Measurements from ENCODE around the gene MPL.
A peak's percentile ranks its signal among the peaks of the same experiment; 100 is the strongest.
"Not testable (repeated sequence)": the region's sequence is repeated elsewhere in the genome, so short reads cannot be mapped to it uniquely, and the experiment has no call there.

MPL gene

GRCh38 chr1:43382027-43382779 is 44.6 kb downstream of the MPL start:
- Mint-ChIP-seq H3K9me3 (no peaks in the 10 kb centered on the region), H3K27ac (peak overlapping the region; percentile 42), H3K36me3 (ENCODE audit: low read depth) (peaks cover 87% of the 10 kb centered on the region), H3K4me3 (no peak overlapping the region), H3K4me1 (ENCODE audit: low read depth) (peaks cover 11% of the 10 kb centered on the region), H3K27me3 (no peaks in the 10 kb centered on the region)
- DNase-seq: no peak

DNA sequence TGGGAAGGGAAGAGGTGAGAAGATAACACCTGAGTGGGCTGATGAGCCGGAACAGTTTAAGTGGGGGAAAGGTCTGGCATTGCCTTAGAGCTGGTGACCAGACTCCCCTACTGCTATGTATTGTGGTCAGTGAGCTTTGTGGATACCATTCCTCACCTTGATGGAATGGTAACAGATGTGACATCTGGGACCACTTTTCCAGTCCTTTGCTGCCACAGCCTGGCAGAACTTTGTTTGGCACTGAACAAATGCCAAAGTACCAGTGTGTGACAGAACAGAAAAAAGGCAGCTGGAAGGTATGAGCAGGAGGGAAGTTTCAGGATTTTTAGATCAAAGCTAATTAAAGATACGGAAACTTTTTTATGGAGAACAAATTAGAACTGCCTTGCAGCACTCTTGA is 45.8 kb downstream of the MPL start:
- Mint-ChIP-seq H3K36me3 (ENCODE audit: low read depth) (peaks cover 87% of the 10 kb centered on the region), H3K9me3 (no peaks in the 10 kb centered on the region), H3K4me3 (no peak overlapping the region), H3K4me1 (ENCODE audit: low read depth) (peaks cover 21% of the 10 kb centered on the region), H3K27ac (no peak overlapping the region), H3K27me3 (no peaks in the 10 kb centered on the region)
- DNase-seq: no peak

DNA sequence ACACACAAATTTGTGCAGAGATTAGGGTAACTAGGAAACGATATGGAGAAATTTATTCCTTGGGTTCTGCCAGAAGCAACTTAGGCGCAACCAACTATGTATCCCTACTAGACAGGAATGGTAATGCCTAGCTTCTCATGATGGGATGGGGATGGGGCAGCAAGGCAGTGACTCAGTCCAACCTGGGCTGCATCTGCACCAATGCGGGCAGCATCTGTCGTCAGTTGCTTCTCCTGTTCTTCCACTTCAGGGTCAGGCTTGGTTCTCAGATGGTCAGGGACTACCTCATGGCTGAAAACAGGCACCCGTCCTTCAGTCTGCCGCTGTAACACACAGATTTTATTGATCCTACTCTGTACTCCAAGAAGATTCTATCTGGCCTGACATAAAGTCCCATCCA is 49.1 kb downstream of the MPL start:
- no peak overlapping the region for H3K4me3 Mint-ChIP-seq
- no peak for DNase-seq
- peak overlapping the region; percentile 3 for H3K27ac Mint-ChIP-seq
- H3K4me1 Mint-ChIP-seq (ENCODE audit: low read depth): peaks cover 40% of the 10 kb centered on the region
- H3K9me3 Mint-ChIP-seq: no peaks in the 10 kb centered on the region
- H3K27me3 Mint-ChIP-seq: no peaks in the 10 kb centered on the region
- H3K36me3 Mint-ChIP-seq (ENCODE audit: low read depth): peaks cover 74% of the 10 kb centered on the region

- Mint-ChIP-seq H3K36me3 (ENCODE audit: low read depth) (peaks cover 63% of the 10 kb centered on the region), H3K9me3 (no peaks in the 10 kb centered on the region), H3K4me3 (peak overlapping the region; percentile 99), H3K27ac (peak overlapping the region; percentile 98), H3K27me3 (no peaks in the 10 kb centered on the region), H3K4me1 (ENCODE audit: low read depth) (peaks cover 43% of the 10 kb centered on the region)
- no peak for DNase-seq
Observed at GRCh38 chr1:43387976-43388599, 50.5 kb downstream of the MPL start.

GRCh38 chr1:43388613-43389012 is 51.0 kb downstream of the MPL start:
- Mint-ChIP-seq H3K27me3 (no peaks in the 10 kb centered on the region), H3K4me3 (peak overlapping the region; percentile 99), H3K4me1 (ENCODE audit: low read depth) (peaks cover 47% of the 10 kb centered on the region), H3K36me3 (ENCODE audit: low read depth) (peaks cover 61% of the 10 kb centered on the region), H3K27ac (peak overlapping the region; percentile 98), H3K9me3 (no peaks in the 10 kb centered on the region)
- no peak for DNase-seq

DNA sequence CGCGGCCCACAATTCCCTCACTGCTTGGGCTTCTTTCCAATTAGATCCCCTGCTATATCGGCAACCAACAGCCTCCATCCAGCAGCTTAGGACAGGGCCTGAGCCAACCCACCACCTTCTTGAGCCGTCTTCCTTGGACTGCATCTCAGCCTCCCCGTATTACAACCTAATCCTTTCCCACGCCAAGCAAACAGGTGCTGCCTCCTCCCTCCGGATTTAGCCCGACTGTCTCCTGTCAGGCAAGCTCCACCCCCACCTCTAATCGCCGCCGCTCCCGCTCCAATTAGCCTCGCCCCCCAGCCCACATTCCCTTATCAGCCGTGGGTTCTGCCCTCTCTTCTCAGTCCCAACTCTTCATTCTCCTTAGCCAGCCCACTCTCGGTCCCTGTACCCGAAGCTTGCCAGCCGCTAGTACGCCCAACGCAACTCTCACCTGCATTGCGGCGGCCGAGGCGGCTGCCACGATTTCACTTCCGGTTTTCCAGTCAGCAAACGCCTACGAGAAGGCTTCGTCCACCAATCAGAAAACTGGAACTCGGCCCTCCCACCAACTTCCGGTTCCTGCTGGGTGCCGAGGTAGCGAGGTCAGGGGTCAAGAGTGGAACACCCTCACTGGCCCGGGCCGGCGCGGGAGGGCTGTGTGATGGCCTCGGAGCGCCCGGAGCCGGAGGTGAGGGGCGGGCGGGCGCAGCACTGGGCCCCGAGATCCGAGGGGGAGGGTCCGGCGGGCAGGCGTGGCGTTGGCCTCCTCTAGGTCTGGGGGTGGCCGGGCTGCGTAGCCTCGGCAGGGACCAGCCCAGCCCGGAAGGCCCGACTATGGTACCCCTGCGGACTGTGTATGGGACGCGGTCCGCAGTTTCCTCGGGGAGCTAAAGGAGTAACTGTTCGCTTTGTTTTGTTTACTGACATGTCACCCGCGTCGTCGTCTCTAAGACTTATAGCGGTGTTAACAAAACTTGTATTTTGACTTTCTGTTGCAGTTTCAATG is 52.0 kb downstream of the MPL start, which contains the start of the genes MED8 and SZT2:
Gene MED8, minus strand, starts transcription at position 475 of the 988 bp plus-strand sequence. Its CDS starts 36 bp downstream, at position 439.
Gene SZT2, plus strand, starts transcription at position 574 of the 988 bp plus-strand sequence. Its CDS starts 70 bp downstream, at position 644.
- H3K27me3 Mint-ChIP-seq: no peaks in the 10 kb centered on the region
- peaks cover 47% of the 10 kb centered on the region for H3K4me1 Mint-ChIP-seq (ENCODE audit: low read depth)
- H3K36me3 Mint-ChIP-seq (ENCODE audit: low read depth): peaks cover 55% of the 10 kb centered on the region
- DNase-seq: peak; percentile 96
- H3K4me3 Mint-ChIP-seq: peak within 1 kb of the TSS; percentile 99
- no peaks in the 10 kb centered on the region for H3K9me3 Mint-ChIP-seq
- H3K27ac Mint-ChIP-seq: peak within 1 kb of the TSS; percentile 98

DNA sequence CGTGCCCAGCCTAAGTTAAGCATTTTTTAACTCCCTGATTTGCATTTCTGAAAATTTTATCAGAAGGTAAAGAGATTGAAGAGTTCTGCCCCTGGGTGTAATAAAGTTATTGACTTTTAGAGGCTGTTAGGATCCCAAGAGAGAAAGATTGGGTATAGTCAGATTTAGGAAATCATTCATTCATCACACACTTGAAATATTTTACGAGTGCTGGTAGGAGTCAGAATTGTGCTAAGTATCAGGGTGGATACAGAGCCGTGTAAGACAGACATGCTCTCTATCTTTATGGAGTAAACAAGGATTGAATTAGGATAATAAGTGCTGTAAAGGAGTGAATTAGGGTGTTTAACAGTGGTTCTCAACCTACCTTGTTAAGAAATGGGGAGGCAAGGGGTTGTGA is 55.1 kb downstream of the MPL start:
- peak overlapping the region; percentile 2 for H3K27ac Mint-ChIP-seq
- H3K4me3 Mint-ChIP-seq: no peak overlapping the region
- no peaks in the 10 kb centered on the region for H3K9me3 Mint-ChIP-seq
- peaks cover 46% of the 10 kb centered on the region for H3K4me1 Mint-ChIP-seq (ENCODE audit: low read depth)
- no peak for DNase-seq
- H3K36me3 Mint-ChIP-seq (ENCODE audit: low read depth): peaks cover 47% of the 10 kb centered on the region
- no peaks in the 10 kb centered on the region for H3K27me3 Mint-ChIP-seq

DNA sequence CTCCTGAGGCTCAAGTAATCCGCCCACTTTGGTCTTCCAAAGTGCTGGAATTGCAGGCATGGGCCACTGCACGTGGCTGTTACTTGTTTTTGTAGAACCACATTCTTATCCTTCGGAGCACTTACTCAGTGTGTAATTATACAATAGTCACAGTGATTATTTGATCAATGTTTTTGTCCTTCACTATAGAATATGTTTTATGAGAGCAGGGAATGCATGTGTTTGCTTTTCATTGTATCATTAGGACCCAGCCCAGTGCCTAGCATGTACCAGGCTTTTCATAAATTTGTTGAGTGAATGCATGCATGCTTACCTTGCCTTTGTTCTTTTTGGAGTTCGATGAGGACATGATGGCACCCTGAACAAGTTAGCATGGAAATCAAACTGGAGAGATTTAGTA is 57.9 kb downstream of the MPL start:
- Mint-ChIP-seq H3K27me3 (no peaks in the 10 kb centered on the region), H3K4me1 (ENCODE audit: low read depth) (peaks cover 26% of the 10 kb centered on the region), H3K36me3 (ENCODE audit: low read depth) (peaks cover 45% of the 10 kb centered on the region), H3K9me3 (no peaks in the 10 kb centered on the region), H3K4me3 (no peak overlapping the region), H3K27ac (no peak overlapping the region)
- no peak for DNase-seq

DNA sequence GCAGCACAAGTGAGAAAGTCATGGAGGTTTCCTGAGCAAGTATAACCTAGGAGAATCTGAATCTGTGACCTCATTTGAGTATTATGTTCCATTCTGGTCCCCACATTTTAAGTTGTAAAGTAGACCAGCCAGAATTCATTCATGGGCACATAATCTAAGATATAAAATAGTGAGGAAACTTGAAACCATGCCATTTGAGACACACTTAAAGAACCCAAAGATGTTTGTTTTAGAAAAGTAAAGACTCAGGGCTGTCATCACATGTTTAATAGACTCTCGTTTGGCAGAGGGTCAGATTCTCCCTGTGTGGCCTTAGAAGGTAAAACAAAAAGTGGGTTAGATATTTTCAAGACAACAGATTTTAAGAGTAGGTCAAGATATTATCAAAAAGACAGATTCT is 58.4 kb downstream of the MPL start:
- Mint-ChIP-seq H3K27ac (no peak overlapping the region), H3K36me3 (ENCODE audit: low read depth) (peaks cover 45% of the 10 kb centered on the region), H3K4me1 (ENCODE audit: low read depth) (peaks cover 20% of the 10 kb centered on the region), H3K27me3 (no peaks in the 10 kb centered on the region), H3K4me3 (no peak overlapping the region), H3K9me3 (no peaks in the 10 kb centered on the region)
- DNase-seq: no peak

- H3K36me3 Mint-ChIP-seq (ENCODE audit: low read depth): peaks cover 57% of the 10 kb centered on the region
- H3K27ac Mint-ChIP-seq: no peak overlapping the region
- no peaks in the 10 kb centered on the region for H3K9me3 Mint-ChIP-seq
- H3K27me3 Mint-ChIP-seq: no peaks in the 10 kb centered on the region
- H3K4me1 Mint-ChIP-seq (ENCODE audit: low read depth): peaks cover 13% of the 10 kb centered on the region
- no peak for DNase-seq
- H3K4me3 Mint-ChIP-seq: no peak overlapping the region
Observed at GRCh38 chr1:43398227-43398626, 60.6 kb downstream of the MPL start.

DNA sequence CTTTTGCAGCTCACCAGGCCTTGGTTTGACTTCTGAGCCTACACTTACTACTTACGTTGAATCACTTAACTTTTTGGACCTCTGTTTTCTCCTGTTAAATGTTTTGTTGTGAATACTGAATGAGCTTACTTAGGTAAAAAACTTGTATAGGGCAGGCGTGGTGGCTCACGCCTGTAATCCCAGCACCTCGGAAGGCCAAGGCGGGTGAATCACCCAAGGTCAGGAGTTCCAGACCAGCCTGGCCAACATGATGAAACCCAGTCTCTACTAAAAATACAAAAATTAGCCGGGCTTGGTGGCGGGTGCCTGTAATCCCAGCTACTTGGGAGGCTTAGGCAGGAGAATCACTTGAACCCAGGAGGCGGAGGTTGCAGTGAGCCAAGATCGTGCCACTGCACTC is 62.8 kb downstream of the MPL start:
- Mint-ChIP-seq H3K36me3 (ENCODE audit: low read depth) (peaks cover 65% of the 10 kb centered on the region), H3K4me1 (ENCODE audit: low read depth) (peaks cover 10% of the 10 kb centered on the region)
- not testable (repeated sequence) for H3K27ac Mint-ChIP-seq, H3K4me3 Mint-ChIP-seq, H3K27me3 Mint-ChIP-seq, H3K9me3 Mint-ChIP-seq, DNase-seq

DNA sequence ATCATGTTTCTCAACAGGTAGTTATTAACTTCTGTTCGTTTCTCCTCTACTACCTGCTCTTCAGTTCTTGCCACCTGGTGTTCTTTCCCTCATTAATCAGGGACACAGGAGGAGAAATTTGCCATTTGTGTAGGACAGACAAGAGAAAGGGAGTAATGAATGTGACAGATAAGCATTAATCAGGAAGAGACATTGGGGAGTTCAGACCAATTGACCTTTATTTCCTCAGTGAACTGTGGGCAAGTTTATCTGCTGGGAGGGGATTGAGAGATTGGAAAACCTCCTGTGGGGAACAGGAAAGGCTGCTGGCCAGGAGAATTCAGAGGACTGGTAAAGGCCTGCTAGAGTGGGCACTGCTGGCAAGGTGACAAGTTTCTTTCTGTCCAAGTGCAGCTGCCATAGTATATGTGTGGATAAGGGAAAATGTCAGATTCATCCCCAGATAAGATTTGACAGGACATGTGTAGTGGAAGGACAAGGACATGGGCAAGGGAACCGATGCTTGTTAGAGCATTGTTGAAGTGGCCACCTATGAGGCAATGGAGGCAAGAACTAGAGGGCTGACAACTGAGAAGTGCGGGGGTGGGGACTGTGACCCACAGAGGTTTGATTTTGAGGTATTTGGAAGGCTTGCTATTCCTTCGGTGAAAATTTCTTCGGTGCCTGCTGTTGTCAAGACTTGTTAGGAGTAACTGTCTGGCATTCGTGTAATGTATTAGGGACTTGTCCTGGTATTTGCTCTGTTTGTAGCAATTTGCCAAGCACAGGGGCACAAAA is 64.7 kb downstream of the MPL start:
- peaks cover 66% of the 10 kb centered on the region for H3K36me3 Mint-ChIP-seq (ENCODE audit: low read depth)
- H3K9me3 Mint-ChIP-seq: no peaks in the 10 kb centered on the region
- no peak overlapping the region for H3K4me3 Mint-ChIP-seq
- peaks cover 8% of the 10 kb centered on the region for H3K4me1 Mint-ChIP-seq (ENCODE audit: low read depth)
- H3K27me3 Mint-ChIP-seq: no peaks in the 10 kb centered on the region
- peak overlapping the region; percentile 7 for H3K27ac Mint-ChIP-seq
- DNase-seq: no peak
